GM19463 (cell line): ENCODE results near the gene CEP164.
"Not testable (repeated sequence)": the region's sequence is repeated elsewhere in the genome, so short reads cannot be mapped to it uniquely, and the experiment has no call there.

Experiments
- ATAC-seq: cut with Tn5 transposase; IDR thresholded peaks from one replicate; pipeline ENCODE4 v1.9.1; 2021; ENCODE audit warnings: mild to moderate bottlenecking, moderate library complexity; ENCODE audit not compliant: unreplicated experiment

The CEP164 gene

GRCh38 chr11:117392001-117392690 lies 64.5 kb downstream of the CEP164 start:
- ATAC-seq, result no peak

GRCh38 chr11:117392979-117393378 lies 65.3 kb downstream of the CEP164 start:
- ATAC-seq, result no peak

GRCh38 chr11:117394221-117394925 lies 66.7 kb downstream of the CEP164 start:
- no peak for ATAC-seq

GRCh38 chr11:117395476-117395875 lies 67.8 kb downstream of the CEP164 start:
- ATAC-seq, result no peak

GRCh38 chr11:117396970-117397369 lies 69.3 kb downstream of the CEP164 start:
- ATAC-seq, result no peak

- not testable (repeated sequence) for ATAC-seq
Measured at GRCh38 chr11:117398618-117399017, 71.0 kb downstream of the CEP164 start.

GRCh38 chr11:117399100-117399840 lies 71.6 kb downstream of the CEP164 start:
- not testable (repeated sequence) for ATAC-seq

- not testable (repeated sequence) for ATAC-seq
Measured at GRCh38 chr11:117405898-117406297, 78.2 kb downstream of the CEP164 start.

- no peak for ATAC-seq
Measured at GRCh38 chr11:117407016-117407415, 79.4 kb downstream of the CEP164 start.

GRCh38 chr11:117408356-117408755 lies 80.7 kb downstream of the CEP164 start:
- ATAC-seq, result no peak

- no peak for ATAC-seq
Measured at GRCh38 chr11:117409511-117409910, 81.9 kb downstream of the CEP164 start.

- no peak for ATAC-seq
Measured at GRCh38 chr11:117410238-117410637, 82.6 kb downstream of the CEP164 start.

- ATAC-seq, result no peak
Measured at GRCh38 chr11:117410861-117411710, 83.4 kb downstream of the CEP164 start.

GRCh38 chr11:117411736-117412135 lies 84.1 kb downstream of the CEP164 start:
- no peak for ATAC-seq

GRCh38 chr11:117412176-117412575 lies 84.5 kb downstream of the CEP164 start:
- no peak for ATAC-seq

GRCh38 chr11:117412653-117413275 lies 85.1 kb downstream of the CEP164 start:
- ATAC-seq, result no peak

- no peak for ATAC-seq
Measured at GRCh38 chr11:117413616-117414015, 86.0 kb downstream of the CEP164 start.

- ATAC-seq, result no peak
Measured at GRCh38 chr11:117414724-117415123, 87.1 kb downstream of the CEP164 start.

GRCh38 chr11:117415358-117415896 lies 87.8 kb downstream of the CEP164 start:
- no peak for ATAC-seq

- ATAC-seq, result no peak
Measured at GRCh38 chr11:117417342-117417741, 89.7 kb downstream of the CEP164 start.
